HG03095 (cell line): Measurements from ENCODE around the gene DSCAM.

Experiments used
- ATAC-seq: cut with Tn5 transposase; IDR thresholded peaks from one replicate; pipeline ENCODE4 v1.9.1; 2021; ENCODE audit warnings: moderate library complexity; ENCODE audit not compliant: unreplicated experiment

Gene DSCAM

DNA sequence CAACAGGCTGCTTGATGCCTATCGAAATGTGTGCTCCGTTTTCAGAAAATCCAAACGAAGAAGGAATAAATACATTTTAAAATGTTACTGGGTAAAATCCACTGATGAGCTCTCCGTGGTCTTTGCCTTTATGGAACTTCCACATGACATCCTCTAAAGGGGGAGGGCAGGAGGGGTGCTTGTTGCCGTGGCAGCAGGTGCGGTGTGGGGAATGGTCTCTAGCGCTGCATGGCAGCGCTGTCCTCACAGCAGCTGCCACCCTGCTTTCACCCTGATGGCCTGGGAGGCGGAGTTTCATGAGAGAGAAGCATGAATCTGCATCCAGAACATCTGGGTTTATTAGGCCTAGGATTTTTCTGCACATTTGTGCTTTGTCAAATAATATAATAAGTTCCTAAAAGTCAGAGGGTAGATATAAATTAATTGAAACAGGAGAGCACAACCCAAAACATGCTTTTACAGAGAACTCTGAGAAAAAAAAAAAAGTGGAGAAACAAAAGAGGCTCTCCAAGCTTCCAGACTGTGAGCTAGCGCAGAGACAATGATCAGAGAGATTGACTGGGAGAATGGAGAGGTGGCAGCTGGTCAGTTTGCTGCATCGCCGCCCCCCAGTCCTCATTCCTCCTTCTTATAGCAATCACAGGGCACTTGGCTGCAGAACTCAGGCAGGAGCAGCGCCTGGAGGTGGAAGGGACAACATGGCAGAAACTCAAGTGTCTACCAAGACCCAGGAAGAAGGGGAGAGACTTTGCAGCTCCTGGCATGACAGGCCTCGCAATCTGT, 228.6 kb downstream of the DSCAM start:
- ATAC-seq = no peak

DNA sequence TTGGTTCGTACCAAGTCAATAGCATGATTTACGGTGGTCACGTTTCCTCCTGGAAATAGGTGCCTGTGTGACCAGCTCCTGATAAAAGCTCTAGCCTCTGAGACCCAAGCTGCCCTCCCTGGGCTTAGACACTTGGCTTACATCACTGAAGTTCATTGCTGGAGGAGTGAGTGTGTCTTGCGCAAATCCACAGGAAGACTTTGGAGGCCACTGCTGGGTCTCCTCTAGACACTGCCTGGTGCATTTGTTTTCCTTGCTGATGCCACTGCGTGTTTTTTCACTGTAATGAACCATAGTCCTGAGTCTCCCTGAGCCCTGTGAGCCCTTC, 230.6 kb downstream of the DSCAM start:
- ATAC-seq = no peak

DNA sequence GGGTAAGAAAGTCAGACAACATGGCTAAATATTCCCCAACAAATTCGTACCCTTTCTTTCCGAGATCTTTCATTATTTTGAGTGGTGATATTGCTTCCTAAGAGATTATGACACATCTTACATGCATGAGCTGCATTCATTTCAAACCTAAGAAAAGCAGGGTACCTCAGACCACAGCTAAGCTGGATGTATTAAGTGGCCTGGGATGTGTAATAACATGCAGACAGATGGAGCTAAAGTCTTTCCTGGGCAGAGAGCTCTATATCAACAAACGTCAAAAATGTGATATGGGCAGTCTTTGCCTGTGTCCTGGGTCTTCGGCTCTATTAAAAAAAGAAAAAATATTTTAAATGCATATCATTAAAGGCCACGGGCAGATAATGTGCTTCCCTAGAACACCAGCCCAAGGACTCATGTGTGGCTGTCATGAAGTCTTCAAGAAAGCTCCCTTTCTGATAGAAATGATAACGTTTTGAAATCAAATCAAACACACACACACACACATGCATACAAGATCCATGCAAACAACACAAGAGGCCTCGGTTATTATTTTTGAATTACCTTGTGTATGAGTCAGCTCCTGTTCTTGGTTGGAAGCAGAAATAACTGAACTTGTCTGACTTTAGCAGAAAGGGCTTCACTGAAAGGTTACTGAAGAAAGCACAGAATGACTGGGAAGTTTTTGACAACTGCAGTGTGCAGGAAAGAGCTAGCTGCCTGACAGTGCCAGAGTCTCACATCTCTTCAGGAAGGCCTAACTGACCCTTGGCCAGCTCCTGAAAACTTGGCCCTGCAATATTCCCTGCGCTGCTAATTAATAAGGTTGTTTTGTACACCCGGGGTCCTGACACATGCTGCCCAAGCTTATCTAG, 231.2 kb downstream of the DSCAM start:
- ATAC-seq = no peak

DNA sequence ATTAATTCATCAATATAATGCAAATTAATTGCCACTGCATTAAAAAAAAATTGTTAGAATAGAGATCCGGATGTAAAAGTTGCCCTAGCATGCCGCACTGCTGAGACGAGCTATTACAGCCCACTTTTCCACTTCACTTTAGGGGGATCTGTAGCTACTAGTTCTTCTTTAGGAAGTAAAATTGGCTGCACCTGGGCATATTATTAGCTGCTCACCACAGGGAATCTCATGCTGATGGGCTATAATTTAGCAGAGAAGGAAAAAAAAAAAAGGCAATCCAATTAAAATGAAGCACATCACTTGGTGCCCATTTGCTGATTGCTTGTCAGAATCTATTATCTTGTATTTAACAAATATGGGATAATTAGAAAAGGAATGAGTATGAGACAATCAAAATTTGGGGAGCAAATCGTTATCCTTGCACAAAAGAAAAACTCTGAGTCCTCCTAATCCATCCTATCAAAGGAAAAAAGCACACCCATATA, 233.4 kb downstream of the DSCAM start:
- no peak for ATAC-seq

DNA sequence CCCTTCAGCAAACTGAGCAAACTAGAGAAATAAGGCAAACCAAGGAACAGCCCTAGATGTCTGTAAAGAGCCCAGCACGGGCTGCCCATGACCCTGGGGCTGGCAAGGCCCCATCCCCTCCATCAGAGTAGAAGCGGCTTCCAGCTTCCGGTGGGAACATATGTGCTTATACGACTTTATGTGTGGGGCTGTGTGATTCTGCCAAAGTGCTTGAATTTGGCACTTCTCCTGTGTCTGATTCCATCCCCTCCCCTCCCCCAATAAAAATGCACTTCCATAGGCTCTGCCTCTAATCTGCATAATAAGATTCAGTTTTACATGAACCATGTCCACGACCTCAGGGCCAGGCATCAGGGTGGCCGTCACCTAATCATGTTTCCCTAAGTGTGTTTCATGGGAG, 236.6 kb downstream of the DSCAM start:
- no peak for ATAC-seq

DNA sequence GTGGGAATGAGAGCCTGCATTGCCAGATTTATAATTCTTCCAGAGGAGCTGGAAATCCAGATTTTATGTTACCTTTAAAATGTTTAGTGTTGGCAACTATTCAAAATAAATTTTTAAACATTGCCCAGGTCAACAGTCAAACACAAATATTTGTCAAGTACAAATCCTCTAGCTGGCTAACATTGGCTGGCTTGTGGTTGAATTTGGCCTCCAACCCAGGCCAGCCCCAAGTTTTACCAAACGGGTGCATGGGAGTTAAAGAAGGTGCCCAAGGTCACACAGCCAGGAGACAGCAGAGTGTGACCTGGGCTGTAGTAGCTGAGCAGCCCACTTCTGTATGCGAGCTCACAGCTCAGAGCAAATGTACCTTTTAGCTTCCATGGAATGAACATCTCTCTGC, 240.6 kb downstream of the DSCAM start:
- no peak for ATAC-seq

DNA sequence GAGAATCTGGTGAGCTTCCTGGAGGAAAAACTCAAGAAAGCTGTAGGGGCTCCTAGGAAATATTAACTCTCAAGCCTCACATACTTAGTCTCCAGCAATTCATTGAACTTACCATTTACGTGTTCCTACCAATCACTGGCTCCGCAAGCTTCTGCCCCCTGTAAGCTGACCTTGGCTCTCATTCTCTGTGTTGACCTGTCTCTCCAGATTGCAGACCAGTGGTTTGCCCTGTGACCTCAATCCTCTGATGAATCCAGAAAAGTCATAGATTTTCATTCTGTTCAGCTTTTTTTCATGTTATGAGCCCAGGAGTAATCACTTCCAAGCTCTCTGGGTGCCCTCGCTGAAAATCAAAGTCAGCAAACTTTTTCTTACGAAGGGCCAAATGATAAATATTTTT, 241.9 kb downstream of the DSCAM start:
- ATAC-seq = no peak

DNA sequence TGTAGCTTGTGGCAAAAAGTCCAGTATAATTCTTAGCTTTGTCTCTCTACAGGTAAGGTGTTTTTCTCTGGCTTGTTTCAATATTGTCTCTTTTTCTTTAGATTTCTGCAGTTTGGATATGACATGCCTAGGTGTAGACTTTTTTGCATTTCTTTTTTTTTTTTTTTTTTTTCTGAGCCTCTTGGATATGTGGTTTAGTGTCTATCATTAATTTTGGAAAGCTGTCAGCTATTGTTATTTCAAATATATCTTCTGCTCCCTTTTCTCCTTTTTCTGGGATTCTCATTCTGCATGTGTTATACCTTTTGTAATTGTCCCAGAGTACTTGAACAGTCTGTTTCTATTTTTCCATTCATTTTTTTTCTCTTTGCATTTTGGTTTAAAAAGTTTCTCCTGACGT, 243.2 kb downstream of the DSCAM start:
- no peak for ATAC-seq

DNA sequence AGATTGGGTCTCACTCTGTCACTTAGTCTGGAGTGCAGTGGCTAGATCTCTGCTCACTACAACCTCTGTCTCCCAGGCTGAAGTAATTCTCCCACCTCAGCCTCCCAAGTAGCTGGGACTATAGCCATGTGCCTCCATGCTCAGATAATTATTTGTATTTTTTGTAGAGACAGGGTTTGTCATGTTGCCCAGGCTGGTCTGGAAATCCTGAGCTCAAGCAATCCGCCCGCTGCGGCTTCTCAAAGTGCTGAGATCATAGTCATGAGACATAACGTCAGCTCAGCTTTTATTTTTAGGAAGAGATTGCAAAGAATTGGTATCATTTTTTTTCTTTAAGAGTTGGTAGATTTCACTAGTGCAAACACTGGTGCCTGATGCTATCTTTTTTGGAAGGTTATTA, 244.9 kb downstream of the DSCAM start:
- ATAC-seq = no peak

DNA sequence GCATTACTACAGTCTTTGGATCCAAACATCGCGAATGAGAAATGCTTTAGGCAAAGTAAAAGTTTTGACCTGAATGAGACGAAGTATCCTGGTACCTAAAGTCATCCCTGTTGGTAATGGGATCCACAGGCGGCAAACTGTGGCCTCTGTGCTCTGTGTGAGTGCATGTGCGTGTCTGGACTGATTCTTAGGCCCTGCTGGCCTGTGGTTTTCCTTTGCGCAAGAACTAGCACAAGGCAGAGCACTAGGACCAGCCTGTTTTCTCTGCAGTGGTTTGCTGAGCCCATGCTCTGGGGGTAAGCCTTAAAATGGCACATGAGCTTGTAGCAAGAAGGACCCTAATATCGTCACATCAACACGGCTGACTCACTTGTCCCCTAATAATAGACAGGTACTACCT, 251.2 kb downstream of the DSCAM start:
- ATAC-seq = no peak

DNA sequence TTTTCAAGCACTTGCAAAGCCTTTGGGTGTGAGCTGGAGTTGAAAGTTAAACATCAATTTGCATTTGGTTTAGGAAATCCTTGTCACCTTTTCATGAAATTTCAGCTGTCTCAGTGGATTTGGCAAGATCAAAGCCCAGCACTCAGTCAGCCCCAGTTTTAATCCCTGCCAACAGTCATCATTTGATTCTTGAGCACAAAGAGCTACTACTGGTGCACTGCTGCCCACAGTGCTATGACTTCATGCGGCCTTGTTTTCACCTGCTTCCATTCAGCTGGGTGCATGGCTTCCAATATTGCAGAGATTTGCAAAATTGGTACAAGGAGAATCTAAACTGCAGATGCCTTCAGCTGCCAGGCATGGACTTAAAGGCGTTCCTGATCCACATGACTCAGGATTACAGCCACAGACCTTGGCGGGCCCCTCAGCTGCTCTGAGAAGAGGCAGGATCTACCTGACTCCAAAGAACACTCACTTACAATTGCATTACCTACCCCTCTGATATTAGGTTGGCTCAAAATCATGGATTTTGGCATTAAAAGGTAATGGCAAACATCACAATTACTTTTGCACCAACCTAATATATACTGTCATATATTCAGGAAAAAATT, 259.1 kb downstream of the DSCAM start:
- no peak for ATAC-seq

DNA sequence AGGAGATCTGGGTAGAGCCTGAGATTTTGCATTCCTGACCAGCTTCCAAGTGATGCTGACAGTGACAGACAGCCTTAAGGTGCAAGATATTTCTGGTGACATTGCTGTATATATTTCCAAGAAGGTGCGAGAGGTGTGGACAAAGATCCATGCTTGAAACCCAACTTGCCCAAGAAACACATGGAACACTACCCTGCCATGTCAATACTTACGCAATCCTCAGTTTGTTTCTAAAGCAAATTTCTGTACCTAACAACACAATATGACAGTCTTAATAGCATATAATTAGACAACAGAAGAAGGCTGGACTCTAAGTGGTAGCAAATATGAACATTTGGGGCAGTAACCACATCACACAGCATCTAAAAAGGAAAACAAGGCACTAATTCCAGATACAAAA, 260.4 kb downstream of the DSCAM start:
- no peak for ATAC-seq

DNA sequence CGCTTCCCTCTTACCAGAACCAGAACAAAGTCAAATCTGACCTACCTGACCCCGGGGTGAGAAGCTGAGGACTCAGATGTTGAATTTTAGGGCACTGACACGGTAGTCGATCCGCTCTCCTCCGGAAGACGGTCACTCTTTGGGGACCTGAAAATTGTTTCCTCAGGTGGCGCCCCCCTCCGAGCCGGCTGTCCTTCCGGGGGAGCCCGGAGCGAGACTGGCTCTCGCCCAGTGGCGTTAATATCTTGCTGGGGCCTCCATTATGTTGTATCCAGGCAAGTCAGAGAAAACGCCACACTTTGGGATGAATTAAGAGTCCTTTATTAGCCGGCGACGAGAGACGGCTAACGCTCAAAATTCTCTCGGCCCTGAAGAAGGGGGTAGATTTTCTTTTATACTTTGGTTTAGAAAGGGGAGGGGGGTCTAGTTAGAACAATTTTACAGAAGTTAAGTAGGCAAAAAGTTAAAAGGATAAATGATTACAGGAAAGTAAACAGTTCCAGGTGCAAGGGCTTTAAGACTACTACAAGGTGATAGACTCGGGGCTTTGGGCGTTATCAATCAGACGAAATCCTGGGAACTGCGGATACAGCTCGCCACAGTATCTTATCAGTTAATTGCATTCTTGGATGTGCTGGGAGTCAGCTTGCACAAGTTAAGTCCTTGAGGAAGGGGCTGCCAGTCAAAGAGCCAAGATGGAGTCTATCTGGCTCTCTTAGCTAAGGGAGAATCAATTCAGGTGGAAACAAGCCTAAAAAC, 269.5 kb downstream of the DSCAM start:
- no peak for ATAC-seq

DNA sequence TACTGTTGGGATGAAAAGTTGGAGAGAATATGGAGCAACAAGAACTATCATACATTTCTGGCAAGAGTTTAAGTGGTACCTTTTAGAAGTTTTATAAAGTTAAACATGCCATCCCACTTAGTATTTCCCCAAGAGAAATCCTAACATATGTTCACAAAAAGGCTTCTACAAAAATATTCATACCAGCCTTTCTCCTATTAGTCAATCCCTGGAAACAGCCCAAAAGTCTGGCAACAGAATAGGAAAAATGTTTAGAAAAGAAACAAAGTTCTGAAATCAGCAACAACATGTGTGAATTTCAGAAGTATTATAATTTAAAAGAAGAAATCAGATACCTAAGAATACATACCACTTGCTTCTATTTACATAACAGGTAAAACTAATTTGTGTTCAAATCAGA, 271.0 kb downstream of the DSCAM start:
- no peak for ATAC-seq

DNA sequence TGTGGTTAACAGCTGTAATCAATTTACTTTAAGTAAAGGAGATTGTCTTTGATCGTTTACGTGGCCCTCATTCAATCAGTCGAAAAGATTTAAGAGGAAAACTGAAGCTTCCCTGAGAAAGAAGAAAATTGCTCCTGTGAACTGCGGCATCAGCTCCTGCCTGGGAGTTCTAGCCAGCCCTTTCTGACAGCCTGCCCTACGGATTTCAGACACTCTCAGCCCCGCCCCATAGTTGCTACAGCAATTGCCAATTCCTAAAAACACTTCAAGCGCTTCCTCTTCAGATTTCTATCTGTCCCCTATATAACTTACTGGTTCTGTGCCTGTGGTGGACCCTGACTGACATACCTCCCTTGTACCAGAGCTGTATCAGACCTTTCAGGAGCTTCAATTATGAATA, 277.6 kb downstream of the DSCAM start:
- no peak for ATAC-seq

DNA sequence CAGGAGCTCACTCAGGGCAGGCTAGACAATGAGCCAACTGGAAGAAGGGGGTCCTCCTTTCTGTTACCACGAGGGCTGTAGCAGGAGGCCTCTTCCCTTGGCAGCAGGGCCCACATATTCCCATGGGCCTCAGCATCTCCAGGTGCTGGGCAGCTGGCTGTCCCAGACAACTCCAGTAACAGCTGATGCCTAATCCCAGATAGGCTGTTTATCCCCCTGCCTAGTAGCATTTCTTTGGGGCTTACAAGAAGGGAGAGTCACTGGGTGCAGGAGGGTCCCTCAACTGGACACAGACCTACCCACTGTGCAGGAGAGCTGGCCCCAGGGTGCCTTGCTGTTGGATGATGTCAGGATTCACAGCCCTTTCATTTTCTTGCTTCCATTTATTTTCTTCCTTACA, 278.2 kb downstream of the DSCAM start:
- no peak for ATAC-seq

DNA sequence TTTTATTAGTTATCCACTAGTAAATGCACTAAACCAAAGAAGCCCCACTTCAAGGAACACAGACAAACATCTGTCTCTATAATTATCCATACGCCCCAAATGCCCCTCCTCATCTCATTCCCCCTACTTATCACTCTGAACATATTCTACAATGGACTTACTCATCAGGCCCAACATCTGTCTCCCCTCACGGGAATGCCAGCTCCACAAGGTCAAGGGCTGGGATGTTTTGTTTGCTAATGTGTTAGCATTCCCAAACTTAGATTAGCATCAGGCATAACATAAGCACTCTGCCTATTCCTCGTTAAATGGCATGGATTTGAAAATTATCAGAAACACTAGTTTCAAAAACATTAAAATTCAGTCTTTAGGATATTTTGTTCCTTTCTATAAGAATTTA, 279.5 kb downstream of the DSCAM start:
- no peak for ATAC-seq

DNA sequence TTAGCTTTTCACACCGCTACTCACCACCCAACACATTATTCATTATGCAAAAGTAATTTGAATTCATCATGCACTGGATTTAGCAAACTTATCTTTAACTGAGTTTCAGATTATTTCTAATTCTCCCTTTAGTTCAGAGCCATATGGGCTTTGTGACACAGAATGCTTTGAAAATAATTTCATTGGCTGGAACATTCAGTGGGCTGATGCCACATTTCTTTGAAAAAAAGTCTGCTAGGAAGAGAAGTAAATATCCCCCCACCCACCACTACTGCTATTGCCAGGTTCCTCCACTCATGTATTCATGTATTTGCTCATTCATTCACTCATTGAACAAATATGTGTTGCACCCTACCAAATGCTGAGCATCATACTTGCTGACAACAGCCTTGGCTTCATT, 280.5 kb downstream of the DSCAM start:
- ATAC-seq = no peak

DNA sequence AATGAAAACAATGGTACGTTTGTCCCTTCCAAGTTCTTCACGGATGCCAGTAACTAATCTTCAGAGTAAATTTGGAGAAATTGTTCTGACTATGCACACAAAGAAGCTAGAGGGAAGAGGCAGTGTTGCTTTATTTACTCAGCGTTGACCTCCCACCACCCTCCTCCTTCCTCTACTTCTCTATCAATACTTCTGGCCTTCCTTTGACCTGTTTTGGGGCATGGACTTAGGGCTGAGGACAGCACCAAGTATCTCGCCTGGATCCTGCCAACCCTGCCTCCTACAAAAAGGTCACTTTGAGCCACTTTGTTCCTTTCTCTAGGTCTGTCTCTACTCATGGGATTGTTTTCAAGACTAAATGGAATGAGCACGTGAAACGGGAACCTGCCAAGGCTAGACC, 282.6 kb downstream of the DSCAM start:
- ATAC-seq = no peak

DNA sequence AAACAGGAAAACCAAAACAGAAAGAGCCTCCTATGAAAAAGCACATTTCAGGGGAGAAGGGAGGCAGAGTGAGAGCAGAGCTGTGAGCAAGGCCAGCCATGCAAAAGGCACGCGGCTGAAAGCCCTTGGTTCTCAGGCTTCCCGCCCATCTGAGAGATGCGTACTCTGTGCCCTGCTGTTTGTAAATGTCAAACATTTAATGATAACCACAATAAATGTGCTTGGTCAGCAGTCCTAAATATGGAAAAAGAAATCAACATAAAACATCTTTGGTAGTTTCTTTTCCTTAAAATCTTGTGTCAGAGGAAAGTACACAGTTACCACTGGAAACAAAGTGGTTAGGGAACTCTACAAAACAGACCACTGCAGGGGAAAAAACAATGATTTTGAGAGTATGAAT, 283.1 kb downstream of the DSCAM start:
- ATAC-seq = no peak
